Inflammatory macrophage treated with lipopolysaccharide for 1 hour (primary cell): ENCODE measurements around the gene PDGFB.

Source experiments
- DNase-seq, 2 donors: peaks; one replicate each; pipeline ENCODE4 v3.0.0-alpha.2; 2020 to 2022

Gene PDGFB

GRCh38 chr22:39194098-39194497, 50.7 kb downstream of the PDGFB start:
- DNase-seq: no peak

- no peak for DNase-seq
These were observed 56.0 kb downstream of the PDGFB start for GRCh38 chr22:39188809-39189208.

- DNase-seq: no peak
These were observed 59.2 kb downstream of the PDGFB start for GRCh38 chr22:39185601-39186012.

GRCh38 chr22:39184586-39185577, 59.9 kb downstream of the PDGFB start:
- no peak for DNase-seq

- no peak for DNase-seq
These were observed 60.7 kb downstream of the PDGFB start for GRCh38 chr22:39183991-39184585.

- DNase-seq: no peak
These were observed 62.2 kb downstream of the PDGFB start for GRCh38 chr22:39182478-39183030.

- no peak for DNase-seq
These were observed 63.0 kb downstream of the PDGFB start for GRCh38 chr22:39181778-39182177.

- no peak for DNase-seq
These were observed 63.4 kb downstream of the PDGFB start for GRCh38 chr22:39181356-39181755.

GRCh38 chr22:39179841-39180335, 64.9 kb downstream of the PDGFB start:
- DNase-seq: no peak

GRCh38 chr22:39179401-39179827, 65.4 kb downstream of the PDGFB start:
- no peak for DNase-seq

- DNase-seq: no peak
These were observed 66.3 kb downstream of the PDGFB start for GRCh38 chr22:39178206-39179111.

- DNase-seq: no peak
These were observed 67.0 kb downstream of the PDGFB start for GRCh38 chr22:39177791-39178190.

- no peak for DNase-seq
These were observed 67.4 kb downstream of the PDGFB start for GRCh38 chr22:39177456-39177775.

GRCh38 chr22:39176714-39177455, 67.9 kb downstream of the PDGFB start:
- DNase-seq: no peak

- DNase-seq: no peak
These were observed 68.6 kb downstream of the PDGFB start for GRCh38 chr22:39176143-39176713.

GRCh38 chr22:39175353-39176142, 69.2 kb downstream of the PDGFB start:
- DNase-seq: no peak

- no peak for DNase-seq
These were observed 70.1 kb downstream of the PDGFB start for GRCh38 chr22:39174498-39175352.

GRCh38 chr22:39173787-39174497, 70.8 kb downstream of the PDGFB start:
- no peak for DNase-seq
